GM23248 (cell line): ENCODE measurements around the gene C5.

Experiments
- EZH2 ChIP-seq: fragments of 200-600 bp; sonication (generic); IDR thresholded peaks from 2 replicates; pipeline ENCODE4 v1.6.1; 2018; ENCODE audit warnings: antibody characterized with exemption, mild to moderate bottlenecking; ENCODE audit not compliant: insufficient read depth, poor library complexity, severe bottlenecking
- EZH2phosphoT487 ChIP-seq: fragments of 200-600 bp; sonication (generic); IDR thresholded peaks from 2 replicates; pipeline ENCODE4 v1.6.1; 2018; ENCODE audit warnings: antibody characterized with exemption, moderate library complexity, mild to moderate bottlenecking, low read depth; ENCODE audit not compliant: insufficient read depth

GRCh38 chr9:120996409-120996808 is 53.7 kb downstream of the C5 start:
- TF ChIP-seq EZH2 (no peak), EZH2phosphoT487 (no peak)
